DOHH2 (cell line): ENCODE measurements around the gene ADCY3.

ENCODE experiments used
- H3F3A ChIP-seq: fragments of 200-600 bp; sonication (generic), shearing (Covaris generic); 2 replicates; pipeline ENCODE4 v1.6.0; 2016; ENCODE audit warnings: antibody characterized with exemption, mild to moderate bottlenecking; ENCODE audit not compliant: control insufficient read depth, insufficient read depth
- H3K27ac ChIP-seq: fragments of 200-600 bp; sonication (generic); 2 replicates; pipeline ENCODE4 v1.5.1; 2014; ENCODE audit warnings: low read depth, mild to moderate bottlenecking, low read length, moderate library complexity
- H3K27me3 ChIP-seq: fragments of 200-600 bp; sonication (generic); 2 replicates; pipeline ENCODE4 v1.6.1; 2014; ENCODE audit warnings: mild to moderate bottlenecking, low read length, mixed read lengths; ENCODE audit not compliant: control insufficient read depth
- H3K36me3 ChIP-seq: fragments of 200-600 bp; sonication (generic); 2 replicates; pipeline ENCODE4 v1.6.1; 2014; ENCODE audit warnings: mild to moderate bottlenecking, low read length, moderate library complexity, mixed read lengths; ENCODE audit not compliant: control insufficient read depth
- H3K4me1 ChIP-seq: fragments of 200-600 bp; sonication (generic); 2 replicates; pipeline ENCODE4 v1.6.1; 2014; ENCODE audit warnings: mild to moderate bottlenecking, low read length, mixed read lengths; ENCODE audit not compliant: control insufficient read depth
- H3K4me2 ChIP-seq: fragments of 200-600 bp; sonication (generic); 2 replicates; pipeline ENCODE4 v1.6.0; 2014; ENCODE audit warnings: mild to moderate bottlenecking, low read length, moderate library complexity
- H3K4me3 ChIP-seq: fragments of 200-600 bp; sonication (generic); 2 replicates; pipeline ENCODE4 v1.5.1; 2014; ENCODE audit warnings: mild to moderate bottlenecking, low read length, mixed read lengths
- H3K79me2 ChIP-seq: fragments of 200-600 bp; sonication (generic); 2 replicates; pipeline ENCODE4 v1.6.1; 2014; ENCODE audit warnings: mild to moderate bottlenecking, low read length, mixed read lengths; ENCODE audit not compliant: control insufficient read depth
- H3K9me2 ChIP-seq: fragments of 200-600 bp; sonication (generic); replicated peaks from 2 replicates; pipeline ENCODE4 v1.6.1; 2014; ENCODE audit warnings: mild to moderate bottlenecking, low read length, mixed read lengths; ENCODE audit not compliant: control insufficient read depth
- H3K9me3 ChIP-seq: fragments of 200-600 bp; sonication (generic); 2 replicates; pipeline ENCODE4 v1.6.1; 2014; ENCODE audit warnings: antibody characterized with exemption, low read length, mixed read lengths; ENCODE audit not compliant: control insufficient read depth, insufficient read depth
- H4K20me1 ChIP-seq: fragments of 200-600 bp; sonication (generic); 2 replicates; pipeline ENCODE4 v1.6.0; 2014; ENCODE audit warnings: low read depth, mild to moderate bottlenecking, antibody characterized with exemption, low read length, moderate library complexity; ENCODE audit not compliant: control insufficient read depth, insufficient read depth
- EZH2phosphoT487 ChIP-seq: fragments of 200-600 bp; sonication (generic); IDR thresholded peaks from 2 replicates; pipeline ENCODE4 v1.6.1; 2017; ENCODE audit warnings: borderline replicate concordance, mild to moderate bottlenecking, antibody characterized with exemption, low read length, moderate library complexity, mixed read lengths
- TF ChIP-seq, protein P1 (sequence below): fragments of 200-600 bp; sonication (generic); IDR thresholded peaks from one replicate; pipeline ENCODE4 v1.5.1; 2014; ENCODE audit warnings: antibody characterized with exemption, mild to moderate bottlenecking, low read depth, low read length; ENCODE audit not compliant: poor library complexity, severe bottlenecking

Gene ADCY3

DNA sequence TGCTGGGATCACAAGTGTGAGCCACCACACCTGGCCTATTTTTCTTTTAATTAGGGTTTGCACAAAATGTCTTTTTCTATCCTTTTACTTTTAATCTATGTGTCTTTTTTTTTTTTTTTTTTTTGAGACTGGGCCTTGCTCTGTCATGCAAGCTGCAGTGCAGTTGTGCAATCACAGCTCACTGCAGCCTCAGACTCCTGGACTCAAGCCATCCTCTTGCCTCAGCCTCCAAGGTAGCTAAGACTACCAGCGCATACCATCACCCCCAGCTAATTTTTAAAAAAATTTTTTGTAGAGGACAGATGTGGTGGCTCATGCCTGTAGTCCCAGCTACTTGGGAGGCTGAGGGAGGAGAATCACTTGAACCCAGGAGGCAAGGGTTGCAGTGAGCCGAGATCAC, 27.1 kb downstream of the ADCY3 start:
- peaks cover 23% of the 10 kb centered on the region for H3K79me2 ChIP-seq
- H3K9me2 ChIP-seq, result no peaks in the 10 kb centered on the region
- TF ChIP-seq EZH2phosphoT487, result no peak
- TF ChIP-seq, protein P1, sequence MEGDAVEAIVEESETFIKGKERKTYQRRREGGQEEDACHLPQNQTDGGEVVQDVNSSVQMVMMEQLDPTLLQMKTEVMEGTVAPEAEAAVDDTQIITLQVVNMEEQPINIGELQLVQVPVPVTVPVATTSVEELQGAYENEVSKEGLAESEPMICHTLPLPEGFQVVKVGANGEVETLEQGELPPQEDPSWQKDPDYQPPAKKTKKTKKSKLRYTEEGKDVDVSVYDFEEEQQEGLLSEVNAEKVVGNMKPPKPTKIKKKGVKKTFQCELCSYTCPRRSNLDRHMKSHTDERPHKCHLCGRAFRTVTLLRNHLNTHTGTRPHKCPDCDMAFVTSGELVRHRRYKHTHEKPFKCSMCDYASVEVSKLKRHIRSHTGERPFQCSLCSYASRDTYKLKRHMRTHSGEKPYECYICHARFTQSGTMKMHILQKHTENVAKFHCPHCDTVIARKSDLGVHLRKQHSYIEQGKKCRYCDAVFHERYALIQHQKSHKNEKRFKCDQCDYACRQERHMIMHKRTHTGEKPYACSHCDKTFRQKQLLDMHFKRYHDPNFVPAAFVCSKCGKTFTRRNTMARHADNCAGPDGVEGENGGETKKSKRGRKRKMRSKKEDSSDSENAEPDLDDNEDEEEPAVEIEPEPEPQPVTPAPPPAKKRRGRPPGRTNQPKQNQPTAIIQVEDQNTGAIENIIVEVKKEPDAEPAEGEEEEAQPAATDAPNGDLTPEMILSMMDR, result no peak
- H3F3A ChIP-seq, result no peaks in the 10 kb centered on the region
- no peak overlapping the region for H3K27ac ChIP-seq
- peaks cover 47% of the 10 kb centered on the region for H3K36me3 ChIP-seq
- H3K4me3 ChIP-seq, result no peak overlapping the region
- no peak overlapping the region for H3K4me2 ChIP-seq
- no peaks in the 10 kb centered on the region for H3K27me3 ChIP-seq
- no peaks in the 10 kb centered on the region for H3K4me1 ChIP-seq
- peaks cover 5% of the 10 kb centered on the region; the same call in 1 of the 2 replicates for H4K20me1 ChIP-seq
- H3K9me3 ChIP-seq, result peaks cover 29% of the 10 kb centered on the region; the same call in 1 of the 2 replicates

DNA sequence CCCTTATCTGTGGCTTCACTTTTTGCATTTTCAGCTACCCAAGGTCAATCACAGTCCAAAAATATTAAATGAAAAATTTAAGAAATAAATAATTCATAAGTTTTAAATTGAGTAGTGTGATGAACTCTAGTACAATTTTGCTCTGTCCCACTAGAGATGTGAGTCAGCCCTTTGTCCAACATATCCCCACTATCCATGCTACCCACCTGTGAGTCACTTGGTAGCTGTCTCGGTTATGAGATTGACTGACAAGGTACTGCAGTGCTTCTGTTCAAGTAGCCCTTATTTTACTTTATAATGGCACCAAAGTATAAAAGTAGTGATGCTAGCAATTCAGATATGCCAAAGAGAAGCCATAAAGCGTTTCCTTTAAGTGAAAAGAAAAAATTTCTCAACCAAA, 28.8 kb downstream of the ADCY3 start:
- Histone ChIP-seq H3K36me3 (peaks cover 38% of the 10 kb centered on the region), H3F3A (no peaks in the 10 kb centered on the region), H3K4me3 (no peak overlapping the region), H3K27me3 (no peaks in the 10 kb centered on the region), H4K20me1 (peaks cover 5% of the 10 kb centered on the region; the same call in 1 of the 2 replicates), H3K4me1 (no peaks in the 10 kb centered on the region), H3K4me2 (no peak overlapping the region), H3K27ac (no peak overlapping the region), H3K9me2 (no peaks in the 10 kb centered on the region), H3K9me3 (peaks cover 13% of the 10 kb centered on the region; the same call in 1 of the 2 replicates), H3K79me2 (peaks cover 27% of the 10 kb centered on the region)
- TF ChIP-seq, protein P1, result no peak
- no peak for TF ChIP-seq EZH2phosphoT487

DNA sequence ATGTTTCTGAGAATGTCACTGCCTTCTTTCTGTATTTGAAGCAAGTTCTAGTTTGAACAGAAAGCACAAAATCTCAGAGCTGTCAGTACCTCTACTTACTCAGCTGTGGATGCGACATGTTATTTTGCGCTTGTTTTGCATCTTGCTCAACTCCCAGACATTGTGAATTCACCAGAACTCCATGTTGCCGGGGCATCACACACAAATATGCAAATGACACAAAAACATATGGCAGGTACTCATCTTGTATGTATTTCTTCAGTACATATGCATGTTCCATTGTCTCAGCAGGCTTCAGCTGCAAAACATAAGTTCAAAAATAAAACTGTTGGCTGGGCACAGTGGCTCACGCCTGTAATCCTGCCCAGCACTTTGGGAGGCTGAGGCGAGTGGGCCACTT, 30.8 kb downstream of the ADCY3 start:
- Histone ChIP-seq H3K9me3 (no peaks in the 10 kb centered on the region), H3K79me2 (peaks cover 38% of the 10 kb centered on the region), H3K4me2 (no peak overlapping the region), H3K36me3 (peaks cover 23% of the 10 kb centered on the region), H3F3A (no peaks in the 10 kb centered on the region), H3K27me3 (no peaks in the 10 kb centered on the region), H3K4me3 (no peak overlapping the region), H3K27ac (no peak overlapping the region), H3K9me2 (no peaks in the 10 kb centered on the region), H4K20me1 (peaks cover 5% of the 10 kb centered on the region; the same call in 1 of the 2 replicates), H3K4me1 (no peaks in the 10 kb centered on the region)
- no peak for TF ChIP-seq EZH2phosphoT487
- TF ChIP-seq, protein P1, result no peak

DNA sequence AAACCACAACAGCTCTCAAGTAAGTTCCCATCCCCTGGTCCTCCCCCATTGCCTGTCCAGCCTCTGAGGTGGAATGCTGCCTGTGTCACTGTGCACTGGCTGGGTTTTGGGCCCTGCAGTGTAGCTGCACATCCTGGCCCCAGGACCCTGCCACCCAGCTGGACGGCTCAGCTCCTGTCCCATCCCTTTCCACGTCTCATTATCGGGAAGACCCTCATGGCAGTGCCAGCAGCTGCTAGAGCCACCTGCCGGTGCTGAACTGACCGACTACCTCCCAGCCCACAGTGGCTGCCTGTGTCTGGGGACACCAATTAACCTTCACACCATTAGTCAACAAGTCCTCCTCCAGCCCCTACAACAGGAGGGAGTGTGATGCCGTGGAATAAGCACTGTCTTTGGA, 31.9 kb downstream of the ADCY3 start:
- Histone ChIP-seq H3K27ac (no peak overlapping the region), H4K20me1 (peaks cover 5% of the 10 kb centered on the region; the same call in 1 of the 2 replicates), H3F3A (no peaks in the 10 kb centered on the region), H3K9me2 (no peaks in the 10 kb centered on the region), H3K4me2 (no peak overlapping the region), H3K36me3 (peaks cover 20% of the 10 kb centered on the region), H3K79me2 (peaks cover 45% of the 10 kb centered on the region), H3K4me1 (peaks cover 5% of the 10 kb centered on the region; the same call in 1 of the 2 replicates), H3K27me3 (no peaks in the 10 kb centered on the region), H3K4me3 (no peak overlapping the region), H3K9me3 (no peaks in the 10 kb centered on the region)
- TF ChIP-seq EZH2phosphoT487, result no peak
- TF ChIP-seq, protein P1, result no peak
